Type B pancreatic cell (in vitro differentiated cells): Measurements from ENCODE around the gene SLC1A4. TPM values are rescaled to one million over a fixed set of nuclear protein-coding genes. Genes with fewer than 3 reads are reported as not detected.
A peak's percentile ranks its signal among the peaks of the same experiment; 100 is the strongest.
"Not testable (repeated sequence)": the region's sequence is repeated elsewhere in the genome, so short reads cannot be mapped to it uniquely, and the experiment has no call there.

Source experiments
- DNase-seq: peaks from one replicate; pipeline ENCODE4 v3.0.0; 2021; ENCODE audit warnings: mixed read lengths; ENCODE audit not compliant: unreplicated experiment; ENCODE audit errors: extremely low spot score
- H3K27ac Mint-ChIP-seq: 2 replicates; pipeline ENCODE4 v1.8.0; 2021; ENCODE audit warnings: mild to moderate bottlenecking, mixed read lengths
- H3K27me3 Mint-ChIP-seq: 2 replicates; pipeline ENCODE4 v1.8.0; 2021; ENCODE audit warnings: mixed read lengths
- H3K36me3 Mint-ChIP-seq: 2 replicates; pipeline ENCODE4 v1.8.0; 2021; ENCODE audit warnings: mixed read lengths
- H3K4me1 Mint-ChIP-seq: one replicate; pipeline ENCODE4 v1.8.0; 2021; ENCODE audit warnings: mixed read lengths; ENCODE audit not compliant: unreplicated experiment
- H3K4me3 Mint-ChIP-seq: 2 replicates; pipeline ENCODE4 v1.8.0; 2021; ENCODE audit warnings: mild to moderate bottlenecking, mixed read lengths
- H3K9me3 Mint-ChIP-seq: 2 replicates; pipeline ENCODE4 v1.8.0; 2021; ENCODE audit warnings: mixed read lengths
- total RNA-seq: library from RNA; stranded (reverse); gene quantifications from 2 replicates; pipeline ENCODE4 v1.2.1, GENCODE V29; 2021; ENCODE audit warnings: low replicate concordance
- TF ChIP-seq, protein P1 (sequence below): fragments of 200-600 bp; sonication (generic); conservative IDR thresholded peaks from 2 replicates; pipeline ENCODE4 v1.5.0; 2021; ENCODE audit warnings: antibody characterized with exemption, mild to moderate bottlenecking

The SLC1A4 gene
- total RNA-seq, 1 donor from 2014 or later = 13.1 TPM

- Mint-ChIP-seq H3K36me3 (peaks cover 25% of the 10 kb centered on the region), H3K4me1 (peaks cover 15% of the 10 kb centered on the region), H3K27me3 (no peaks in the 10 kb centered on the region), H3K9me3 (no peaks in the 10 kb centered on the region), H3K4me3 (no peak overlapping the region), H3K27ac (no peak overlapping the region)
- TF ChIP-seq, protein P1, sequence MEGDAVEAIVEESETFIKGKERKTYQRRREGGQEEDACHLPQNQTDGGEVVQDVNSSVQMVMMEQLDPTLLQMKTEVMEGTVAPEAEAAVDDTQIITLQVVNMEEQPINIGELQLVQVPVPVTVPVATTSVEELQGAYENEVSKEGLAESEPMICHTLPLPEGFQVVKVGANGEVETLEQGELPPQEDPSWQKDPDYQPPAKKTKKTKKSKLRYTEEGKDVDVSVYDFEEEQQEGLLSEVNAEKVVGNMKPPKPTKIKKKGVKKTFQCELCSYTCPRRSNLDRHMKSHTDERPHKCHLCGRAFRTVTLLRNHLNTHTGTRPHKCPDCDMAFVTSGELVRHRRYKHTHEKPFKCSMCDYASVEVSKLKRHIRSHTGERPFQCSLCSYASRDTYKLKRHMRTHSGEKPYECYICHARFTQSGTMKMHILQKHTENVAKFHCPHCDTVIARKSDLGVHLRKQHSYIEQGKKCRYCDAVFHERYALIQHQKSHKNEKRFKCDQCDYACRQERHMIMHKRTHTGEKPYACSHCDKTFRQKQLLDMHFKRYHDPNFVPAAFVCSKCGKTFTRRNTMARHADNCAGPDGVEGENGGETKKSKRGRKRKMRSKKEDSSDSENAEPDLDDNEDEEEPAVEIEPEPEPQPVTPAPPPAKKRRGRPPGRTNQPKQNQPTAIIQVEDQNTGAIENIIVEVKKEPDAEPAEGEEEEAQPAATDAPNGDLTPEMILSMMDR = no peak
- no peak for DNase-seq
Measured at GRCh38 chr2:65019675-65020195, 30.5 kb downstream of the SLC1A4 start.

DNA sequence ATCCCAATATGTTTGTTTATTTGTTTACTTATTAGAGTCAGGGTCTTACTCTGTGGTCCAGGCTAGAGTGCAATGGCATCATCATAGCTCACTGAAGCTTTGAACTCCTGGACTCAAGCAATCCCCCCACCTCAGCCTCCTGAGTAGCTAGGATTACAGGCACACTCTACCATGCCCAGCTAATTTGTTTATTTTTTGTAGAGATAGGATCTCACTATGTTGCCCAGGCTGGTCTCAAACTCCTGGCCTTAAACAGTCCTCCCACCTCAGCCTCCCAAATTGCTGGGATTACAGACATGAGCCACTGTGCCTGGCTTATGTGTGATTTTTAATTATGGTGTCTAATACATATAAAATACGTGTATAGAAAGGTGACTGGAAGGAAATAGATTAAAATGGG, 31.1 kb downstream of the SLC1A4 start:
- not testable (repeated sequence) for H3K4me3 Mint-ChIP-seq, DNase-seq, H3K9me3 Mint-ChIP-seq, H3K27ac Mint-ChIP-seq, H3K27me3 Mint-ChIP-seq
- peaks cover 15% of the 10 kb centered on the region for H3K4me1 Mint-ChIP-seq
- H3K36me3 Mint-ChIP-seq = peaks cover 25% of the 10 kb centered on the region

- Mint-ChIP-seq H3K4me1 (peaks cover 15% of the 10 kb centered on the region), H3K27ac (no peak overlapping the region), H3K27me3 (no peaks in the 10 kb centered on the region), H3K9me3 (no peaks in the 10 kb centered on the region), H3K4me3 (no peak overlapping the region), H3K36me3 (peaks cover 25% of the 10 kb centered on the region)
- DNase-seq = no peak
- TF ChIP-seq, protein P1 = no peak
Measured at GRCh38 chr2:65020943-65021528, 31.8 kb downstream of the SLC1A4 start.

GRCh38 chr2:65021709-65022108, 32.5 kb downstream of the SLC1A4 start:
- H3K27me3 Mint-ChIP-seq = no peaks in the 10 kb centered on the region
- H3K4me3 Mint-ChIP-seq = no peak overlapping the region
- H3K9me3 Mint-ChIP-seq = no peaks in the 10 kb centered on the region
- no peak for DNase-seq
- TF ChIP-seq, protein P1 = no peak
- H3K4me1 Mint-ChIP-seq = peaks cover 15% of the 10 kb centered on the region
- H3K27ac Mint-ChIP-seq = peak overlapping the region; percentile 44
- peaks cover 24% of the 10 kb centered on the region for H3K36me3 Mint-ChIP-seq

GRCh38 chr2:65022189-65022588, 33.0 kb downstream of the SLC1A4 start:
- H3K4me3 Mint-ChIP-seq = no peak overlapping the region
- H3K27me3 Mint-ChIP-seq = no peaks in the 10 kb centered on the region
- no peak overlapping the region for H3K27ac Mint-ChIP-seq
- peaks cover 21% of the 10 kb centered on the region for H3K36me3 Mint-ChIP-seq
- H3K4me1 Mint-ChIP-seq = peaks cover 15% of the 10 kb centered on the region
- no peak for DNase-seq
- H3K9me3 Mint-ChIP-seq = no peaks in the 10 kb centered on the region
- TF ChIP-seq, protein P1 = no peak

DNA sequence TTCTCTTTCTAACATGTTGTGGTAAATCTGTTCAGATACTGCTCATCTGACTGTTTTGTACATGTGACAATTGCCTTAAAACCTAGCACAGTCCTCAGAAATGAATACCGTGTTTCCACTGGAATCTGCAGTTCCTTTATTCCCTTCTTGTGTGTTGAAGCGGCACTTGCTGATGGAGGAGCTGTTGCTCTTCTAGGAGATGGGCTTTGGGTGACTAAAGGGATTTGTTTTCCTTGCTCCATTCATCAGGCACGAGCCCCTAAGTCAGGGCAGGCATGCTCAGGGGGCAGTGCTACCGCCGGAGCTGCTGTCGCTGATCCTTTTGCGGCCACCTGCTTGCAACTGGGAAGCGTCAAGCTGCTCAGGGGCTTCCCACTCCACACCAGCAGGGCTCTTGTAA, 34.5 kb downstream of the SLC1A4 start:
- Mint-ChIP-seq H3K27me3 (no peaks in the 10 kb centered on the region), H3K4me3 (no peak overlapping the region), H3K27ac (no peak overlapping the region), H3K9me3 (no peaks in the 10 kb centered on the region), H3K36me3 (peaks cover 9% of the 10 kb centered on the region), H3K4me1 (peaks cover 15% of the 10 kb centered on the region)
- TF ChIP-seq, protein P1 = no peak
- DNase-seq = no peak
